Measurements from ENCODE around the gene AGBL1. TPM values are rescaled to one million over a fixed set of nuclear protein-coding genes. Genes with fewer than 3 reads are reported as not detected.

Gene AGBL1
- total RNA-seq, 2 experiments from 2014 or later: 0.10 TPM

GRCh38 chr15:86772369-86773059 is 692.8 kb downstream of the AGBL1 start:
- Mint-ChIP-seq H3K4me3 (no peak overlapping the region), H3K4me1 (ENCODE audit: low read depth) (no peaks in the 10 kb centered on the region), H3K27ac (no peak overlapping the region), H3K27me3 (no peaks in the 10 kb centered on the region), H3K36me3 (no peaks in the 10 kb centered on the region), H3K9me3 (no peaks in the 10 kb centered on the region)
- ChIA-PET CTCF (interaction anchor here (0.8 kb wide), 1 partner anchor 29 kb away, joined by 3 read pairs; no protein-coding TSS in a partner anchor), POLR2A (no interaction called here)
- intact Hi-C loops (cut with micrococcal nuclease): no loop called here
- no peak for DNase-seq

- Mint-ChIP-seq H3K36me3 (no peaks in the 10 kb centered on the region), H3K4me1 (ENCODE audit: low read depth) (no peaks in the 10 kb centered on the region), H3K4me3 (no peak overlapping the region), H3K9me3 (peaks cover 7% of the 10 kb centered on the region), H3K27ac (no peak overlapping the region), H3K27me3 (no peaks in the 10 kb centered on the region)
- no peak for DNase-seq
- ChIA-PET POLR2A (no interaction called here), CTCF (no interaction called here)
- intact Hi-C loops (cut with micrococcal nuclease): no loop called here
Observed at GRCh38 chr15:86773736-86774135, 694.1 kb downstream of the AGBL1 start.

GRCh38 chr15:86776145-86776544 is 696.5 kb downstream of the AGBL1 start:
- no peak overlapping the region for H3K4me3 Mint-ChIP-seq
- CTCF ChIA-PET: no interaction called here
- no peaks in the 10 kb centered on the region for H3K4me1 Mint-ChIP-seq (ENCODE audit: low read depth)
- POLR2A ChIA-PET: no interaction called here
- no peaks in the 10 kb centered on the region for H3K27me3 Mint-ChIP-seq
- H3K36me3 Mint-ChIP-seq: no peaks in the 10 kb centered on the region
- no peak for DNase-seq
- intact Hi-C loops (cut with micrococcal nuclease): no loop called here
- H3K27ac Mint-ChIP-seq: no peak overlapping the region
- H3K9me3 Mint-ChIP-seq: peaks cover 10% of the 10 kb centered on the region

- Mint-ChIP-seq H3K9me3 (no peaks in the 10 kb centered on the region), H3K27ac (no peak overlapping the region), H3K36me3 (no peaks in the 10 kb centered on the region), H3K4me1 (ENCODE audit: low read depth) (no peaks in the 10 kb centered on the region), H3K27me3 (no peaks in the 10 kb centered on the region), H3K4me3 (no peak overlapping the region)
- no peak for DNase-seq
- CTCF ChIA-PET: no interaction called here
- intact Hi-C loops (cut with micrococcal nuclease): no loop called here
- POLR2A ChIA-PET: no interaction called here
Observed at GRCh38 chr15:86796521-86796920, 716.9 kb downstream of the AGBL1 start.

GRCh38 chr15:86797135-86797534 is 717.5 kb downstream of the AGBL1 start:
- Mint-ChIP-seq H3K36me3 (no peaks in the 10 kb centered on the region), H3K9me3 (no peaks in the 10 kb centered on the region), H3K27me3 (no peaks in the 10 kb centered on the region), H3K4me1 (ENCODE audit: low read depth) (no peaks in the 10 kb centered on the region), H3K4me3 (no peak overlapping the region), H3K27ac (no peak overlapping the region)
- intact Hi-C loops (cut with micrococcal nuclease): no loop called here
- ChIA-PET CTCF (no interaction called here), POLR2A (no interaction called here)
- DNase-seq: no peak

- no peak overlapping the region for H3K27ac Mint-ChIP-seq
- POLR2A ChIA-PET: no interaction called here
- no peaks in the 10 kb centered on the region for H3K4me1 Mint-ChIP-seq (ENCODE audit: low read depth)
- DNase-seq: no peak
- no peaks in the 10 kb centered on the region for H3K36me3 Mint-ChIP-seq
- no peaks in the 10 kb centered on the region for H3K9me3 Mint-ChIP-seq
- intact Hi-C loops (cut with micrococcal nuclease): no loop called here
- H3K27me3 Mint-ChIP-seq: no peaks in the 10 kb centered on the region
- CTCF ChIA-PET: no interaction called here
- H3K4me3 Mint-ChIP-seq: no peak overlapping the region
Observed at GRCh38 chr15:86799226-86799625, 719.6 kb downstream of the AGBL1 start.

- CTCF ChIA-PET: interaction anchor here (0.6 kb wide), 1 partner anchor 61 kb away, joined by 3 read pairs; no protein-coding TSS in a partner anchor
- H3K4me3 Mint-ChIP-seq: no peak overlapping the region
- H3K9me3 Mint-ChIP-seq: no peaks in the 10 kb centered on the region
- no peaks in the 10 kb centered on the region for H3K27me3 Mint-ChIP-seq
- no peaks in the 10 kb centered on the region for H3K4me1 Mint-ChIP-seq (ENCODE audit: low read depth)
- H3K27ac Mint-ChIP-seq: no peak overlapping the region
- H3K36me3 Mint-ChIP-seq: no peaks in the 10 kb centered on the region
- DNase-seq: no peak
- intact Hi-C loops (cut with micrococcal nuclease): no loop called here
- POLR2A ChIA-PET: no interaction called here
Observed at GRCh38 chr15:86802244-86802643, 722.6 kb downstream of the AGBL1 start.

- intact Hi-C loops (cut with micrococcal nuclease): no loop called here
- Mint-ChIP-seq H3K27ac (no peak overlapping the region), H3K9me3 (no peaks in the 10 kb centered on the region), H3K4me3 (no peak overlapping the region), H3K4me1 (ENCODE audit: low read depth) (no peaks in the 10 kb centered on the region), H3K27me3 (peaks cover 3% of the 10 kb centered on the region), H3K36me3 (no peaks in the 10 kb centered on the region)
- ChIA-PET CTCF (no interaction called here), POLR2A (no interaction called here)
- DNase-seq: no peak
Observed at GRCh38 chr15:86804406-86804805, 724.7 kb downstream of the AGBL1 start.

GRCh38 chr15:86810329-86810728 is 730.7 kb downstream of the AGBL1 start:
- no peak for DNase-seq
- Mint-ChIP-seq H3K4me1 (ENCODE audit: low read depth) (no peaks in the 10 kb centered on the region), H3K27me3 (peaks cover 8% of the 10 kb centered on the region), H3K27ac (no peak overlapping the region), H3K4me3 (no peak overlapping the region), H3K9me3 (no peaks in the 10 kb centered on the region), H3K36me3 (no peaks in the 10 kb centered on the region)
- POLR2A ChIA-PET: no interaction called here
- CTCF ChIA-PET: no interaction called here
- intact Hi-C loops (cut with micrococcal nuclease): no loop called here

- peaks cover 8% of the 10 kb centered on the region for H3K27me3 Mint-ChIP-seq
- DNase-seq: no peak
- no peak overlapping the region for H3K27ac Mint-ChIP-seq
- no peaks in the 10 kb centered on the region for H3K9me3 Mint-ChIP-seq
- CTCF ChIA-PET: no interaction called here
- H3K36me3 Mint-ChIP-seq: no peaks in the 10 kb centered on the region
- intact Hi-C loops (cut with micrococcal nuclease): no loop called here
- H3K4me1 Mint-ChIP-seq (ENCODE audit: low read depth): no peaks in the 10 kb centered on the region
- H3K4me3 Mint-ChIP-seq: no peak overlapping the region
- POLR2A ChIA-PET: no interaction called here
Observed at GRCh38 chr15:86813892-86814291, 734.2 kb downstream of the AGBL1 start.

GRCh38 chr15:86829245-86829644 is 749.6 kb downstream of the AGBL1 start:
- H3K9me3 Mint-ChIP-seq: no peaks in the 10 kb centered on the region
- no peaks in the 10 kb centered on the region for H3K4me1 Mint-ChIP-seq (ENCODE audit: low read depth)
- ChIA-PET POLR2A (no interaction called here), CTCF (no interaction called here)
- no peaks in the 10 kb centered on the region for H3K36me3 Mint-ChIP-seq
- DNase-seq: no peak
- no peaks in the 10 kb centered on the region for H3K27me3 Mint-ChIP-seq
- H3K27ac Mint-ChIP-seq: no peak overlapping the region
- intact Hi-C loops (cut with micrococcal nuclease): no loop called here
- no peak overlapping the region for H3K4me3 Mint-ChIP-seq

GRCh38 chr15:86830304-86830703 is 750.6 kb downstream of the AGBL1 start:
- no peaks in the 10 kb centered on the region for H3K9me3 Mint-ChIP-seq
- no peak overlapping the region for H3K27ac Mint-ChIP-seq
- H3K27me3 Mint-ChIP-seq: peaks cover 1% of the 10 kb centered on the region
- no peaks in the 10 kb centered on the region for H3K4me1 Mint-ChIP-seq (ENCODE audit: low read depth)
- no peak overlapping the region for H3K4me3 Mint-ChIP-seq
- ChIA-PET POLR2A (no interaction called here), CTCF (no interaction called here)
- no peaks in the 10 kb centered on the region for H3K36me3 Mint-ChIP-seq
- intact Hi-C loops (cut with micrococcal nuclease): no loop called here
- no peak for DNase-seq

- H3K27ac Mint-ChIP-seq: no peak overlapping the region
- H3K36me3 Mint-ChIP-seq: no peaks in the 10 kb centered on the region
- intact Hi-C loops (cut with micrococcal nuclease): no loop called here
- DNase-seq: no peak
- POLR2A ChIA-PET: no interaction called here
- no peaks in the 10 kb centered on the region for H3K9me3 Mint-ChIP-seq
- peaks cover 1% of the 10 kb centered on the region for H3K27me3 Mint-ChIP-seq
- CTCF ChIA-PET: no interaction called here
- H3K4me3 Mint-ChIP-seq: no peak overlapping the region
- no peaks in the 10 kb centered on the region for H3K4me1 Mint-ChIP-seq (ENCODE audit: low read depth)
Observed at GRCh38 chr15:86833595-86833994, 753.9 kb downstream of the AGBL1 start.
